Endothelial cell of umbilical vein (primary cell): ENCODE measurements around the gene ACLY. TPM values are rescaled to one million over a fixed set of nuclear protein-coding genes. Genes with fewer than 3 reads are reported as not detected.

Source experiments
- BruUV-seq: library from RNA; stranded (reverse); fragments of 400-500 nt; replicated peaks from 2 replicates; lab custom pipeline; 2021; lab: Mats Ljungman, UMichigan
- CTCF ChIA-PET: fragments of 300-600, 350-600 bp; sonication (Branson Sonifier 250); formaldehyde crosslinking; loops from one replicate; lab custom pipeline; 2021; ENCODE audit warnings: antibody characterized with exemption, inconsistent platforms; lab: Charles Lee
- POLR2A ChIA-PET: fragments of 300-600, 350-600 bp; sonication (Branson Sonifier 250); formaldehyde crosslinking; loops from one replicate; lab custom pipeline; 2021; ENCODE audit warnings: antibody characterized with exemption, inconsistent platforms; lab: Charles Lee
- DNase-seq: peaks from one replicate; pipeline ENCODE4 v3.0.0-alpha.2; 2011; ENCODE audit warnings: low read depth, low spot score
- FAIRE-seq: peaks from 2 replicates; lab custom pipeline; 2011; peaks lifted over from hg19 to GRCh38; lab: Jason Lieb, UNC
- H2AFZ ChIP-seq: 2 replicates; pipeline ENCODE4 v1.6.0; 2012; ENCODE audit warnings: low read depth, low read length, control low read depth, inconsistent platforms
- H3K27ac ChIP-seq: 2 replicates; pipeline ENCODE4 v1.5.1; 2011; ENCODE audit warnings: low read depth, mild to moderate bottlenecking, control low read depth, low read length, moderate library complexity; ENCODE audit not compliant: insufficient read depth
- H3K27me3 ChIP-seq, 2 experiments: 2 replicates each; pipeline versions ENCODE4 v1.6.0 to v1.6.1; 2011; ENCODE audit warnings: low read length in 2 of 2, mixed read lengths in 1 of 2; ENCODE audit not compliant: control insufficient read depth in 2 of 2, insufficient read depth in 2 of 2
- H3K36me3 ChIP-seq, 2 experiments: 2 replicates in 1 of 2; 3 replicates in 1 of 2; pipeline ENCODE4 v1.5.1; 2011; ENCODE audit warnings: low read length in 2 of 2, mild to moderate bottlenecking in 1 of 2, moderate library complexity in 1 of 2; ENCODE audit not compliant: control insufficient read depth in 2 of 2, insufficient read depth in 2 of 2; ENCODE audit errors: extremely low read depth in 1 of 2
- H3K4me1 ChIP-seq: 3 replicates; pipeline ENCODE4 v1.5.1; 2011; ENCODE audit warnings: mild to moderate bottlenecking, low read length; ENCODE audit not compliant: control insufficient read depth, insufficient read depth; ENCODE audit errors: extremely low read depth
- H3K4me2 ChIP-seq: 2 replicates; pipeline ENCODE4 v1.6.1; 2011; ENCODE audit warnings: low read length, control low read depth, mixed read lengths; ENCODE audit not compliant: insufficient read depth
- H3K4me3 ChIP-seq, 3 experiments: fragments of 200-600 bp in 1 of 3; sonication (generic), shearing (Covaris generic) in 1 of 3; replicated peaks in 1 of 3; 2 replicates each; pipeline ENCODE4 v1.5.1; 2011 to 2016; ENCODE audit warnings: control low read depth in 3 of 3, low read length in 3 of 3, mild to moderate bottlenecking in 2 of 3, inconsistent platforms in 1 of 3, low read depth in 1 of 3, moderate library complexity in 1 of 3; ENCODE audit not compliant: insufficient read depth in 1 of 3
- H3K79me2 ChIP-seq: 2 replicates; pipeline ENCODE4 v1.6.0; 2012; ENCODE audit warnings: low read length, inconsistent platforms; ENCODE audit not compliant: control insufficient read depth, insufficient read depth
- H3K9ac ChIP-seq: replicated peaks from 2 replicates; pipeline ENCODE3; 2011; ENCODE audit warnings: low read length, control low read depth; ENCODE audit not compliant: insufficient read depth; ENCODE audit errors: extremely low read depth
- H3K9me1 ChIP-seq: replicated peaks from 3 replicates; pipeline ENCODE4 v1.6.0; 2011; ENCODE audit warnings: mild to moderate bottlenecking, low read length; ENCODE audit not compliant: control insufficient read depth, insufficient read depth; ENCODE audit errors: extremely low read depth
- H3K9me3 ChIP-seq: replicated peaks from 2 replicates; pipeline ENCODE4 v1.5.1; 2012; ENCODE audit warnings: low read length, inconsistent platforms; ENCODE audit not compliant: control insufficient read depth, insufficient read depth
- H4K20me1 ChIP-seq: replicated peaks from 2 replicates; pipeline ENCODE3; 2011; ENCODE audit warnings: mild to moderate bottlenecking, low read length; ENCODE audit not compliant: control insufficient read depth, insufficient read depth; ENCODE audit errors: extremely low read depth
- EZH2 ChIP-seq: IDR thresholded peaks from 2 replicates; pipeline ENCODE4 v1.6.1; 2012; ENCODE audit warnings: borderline replicate concordance, low read depth, mild to moderate bottlenecking, moderate library complexity, low read length, inconsistent platforms; ENCODE audit not compliant: severe bottlenecking
- FOS ChIP-seq: IDR thresholded peaks from 2 replicates; pipeline ENCODE4 v1.6.1; 2011; ENCODE audit warnings: mild to moderate bottlenecking, low read length, moderate library complexity, borderline replicate concordance; ENCODE audit not compliant: insufficient read depth
- GATA2 ChIP-seq: IDR thresholded peaks from 2 replicates; pipeline ENCODE4 v1.7.0; 2011; ENCODE audit warnings: low read depth, mild to moderate bottlenecking, moderate library complexity, mixed read lengths, low read length; ENCODE audit not compliant: insufficient read length, insufficient read depth
- JUN ChIP-seq: IDR thresholded peaks from 2 replicates; pipeline ENCODE4 v1.6.1; 2011; ENCODE audit warnings: borderline replicate concordance, low read depth; ENCODE audit not compliant: insufficient read length, insufficient read depth
- MAX ChIP-seq: IDR thresholded peaks from 2 replicates; pipeline ENCODE4 v1.6.1; 2011; ENCODE audit not compliant: insufficient read depth, insufficient read length
- MYC ChIP-seq: IDR thresholded peaks from one replicate; pipeline ENCODE4 v1.6.1; 2011; ENCODE audit warnings: mild to moderate bottlenecking, low read depth, low read length
- POLR2A ChIP-seq: IDR thresholded peaks from 2 replicates; pipeline ENCODE4 v1.6.1; 2012; ENCODE audit warnings: low read depth, mild to moderate bottlenecking, control low read depth, low read length
- POLR2AphosphoS5 ChIP-seq: IDR thresholded peaks from 2 replicates; pipeline ENCODE4 v1.6.1; 2012; ENCODE audit warnings: low read depth, mild to moderate bottlenecking, control low read depth, low read length, moderate library complexity; ENCODE audit not compliant: insufficient read depth
- dilution Hi-C: fragments of 300-500 bp; cut with MboI; formaldehyde crosslinking; loops from one replicate; pipeline ENCODE4 v1.15.0; 2019; ENCODE audit warnings: low sequenced_read_pairs; ENCODE audit not compliant: extremely low pct_ligation_motif_present
- intact Hi-C: fragments of 100-400 bp; cut with micrococcal nuclease; formaldehyde crosslinking; loops from one replicate; pipeline ENCODE4 v1.10.0; 2022
- polyA plus RNA-seq, 4 experiments: library from polyadenylated mRNA; depleted of rRNA in 3 of 4; stranded (reverse) in 3 of 4; unstranded in 1 of 4; fragments of >200 nt; gene quantifications; 2 replicates each; pipeline versions ENCODE4 v1.2.1 to v1.2.3, GENCODE V29; 2011 to 2012; ENCODE audit warnings: missing spikeins in 1 of 4
- total RNA-seq: library from RNA; stranded (reverse); gene quantifications from 2 replicates; pipeline ENCODE4 v1.2.3, GENCODE V29; 2021
- TF ChIP-seq, protein P1 (sequence below), 2 donors: IDR thresholded peaks; 1 replicate in 1 of 2; 2 replicates in 1 of 2; pipeline ENCODE4 v1.5.1; 2011; ENCODE audit warnings: low read length in 2 of 2, mild to moderate bottlenecking in 2 of 2, moderate library complexity in 2 of 2, control low read depth in 1 of 2, inconsistent platforms in 1 of 2, low read depth in 1 of 2; ENCODE audit not compliant: insufficient read depth in 1 of 2; ENCODE audit errors: extremely low read depth in 1 of 2

ACLY gene
- total and polyA plus RNA-seq, 2 donors (not counting 3 experiments of a cell fraction or from before 2014, with no cell fraction given) = 174 to 324 TPM

GRCh38 chr17:41919165-41919817 lies 540 bp upstream of the ACLY start:
- Histone ChIP-seq H3K9me1 (no peaks in the 10 kb centered on the region), H3K4me2 (peak overlapping the region; percentile 66), H3K9me3 (no peaks in the 10 kb centered on the region), H4K20me1 (no peaks in the 10 kb centered on the region), H3K27me3 (no peaks in the 10 kb centered on the region), H3K79me2 (peaks cover 45% of the 10 kb centered on the region), H3K9ac (no peak overlapping the region), H3K27ac (no peak overlapping the region), H3K4me3 (peak overlapping the region in 1 of 3 experiments; percentile 85), H3K4me1 (peaks cover 20% of the 10 kb centered on the region), H3K36me3 (no peaks in the 10 kb centered on the region), H2AFZ (peak overlapping the region; percentile 88)
- ChIA-PET CTCF (interaction anchor here (1.2 to 3.3 kb wide), 4 partner anchors 8 to 39 kb away, joined by 3 to 26 read pairs (median 13); partner anchors contain the start of gene ODAD4), POLR2A (interaction anchor here (0.6 to 1.1 kb wide), 2 partner anchors 25 to 40 kb away, joined by 3 read pairs; no protein-coding TSS in a partner anchor)
- DNase-seq (no peak), FAIRE-seq (peak; percentile 54)
- TSS peak; percentile 69 for BruUV-seq
- intact Hi-C loops (loop anchor here (1.0 kb wide), 2 partner anchors 11 to 40 kb away; partner anchors contain the start of gene ODAD4), dilution Hi-C loops (no loop called here)
- TF ChIP-seq FOS (no peak), MAX (peak; percentile 58)

GRCh38 chr17:41917679-41918313 lies 955 bp downstream of the ACLY start:
- H3K27me3 ChIP-seq = no peaks in the 10 kb centered on the region
- peak overlapping the region; percentile 80 for H3K9ac ChIP-seq
- peak; percentile 89 for FAIRE-seq
- BruUV-seq = no TSS peak
- intact Hi-C loops (no loop called here), dilution Hi-C loops (no loop called here)
- H3K9me3 ChIP-seq = no peaks in the 10 kb centered on the region
- no peak for TF ChIP-seq GATA2
- no peak for TF ChIP-seq POLR2AphosphoS5
- TF ChIP-seq MYC = no peak
- TF ChIP-seq EZH2 = no peak
- no peak for TF ChIP-seq MAX
- TF ChIP-seq, protein P1, sequence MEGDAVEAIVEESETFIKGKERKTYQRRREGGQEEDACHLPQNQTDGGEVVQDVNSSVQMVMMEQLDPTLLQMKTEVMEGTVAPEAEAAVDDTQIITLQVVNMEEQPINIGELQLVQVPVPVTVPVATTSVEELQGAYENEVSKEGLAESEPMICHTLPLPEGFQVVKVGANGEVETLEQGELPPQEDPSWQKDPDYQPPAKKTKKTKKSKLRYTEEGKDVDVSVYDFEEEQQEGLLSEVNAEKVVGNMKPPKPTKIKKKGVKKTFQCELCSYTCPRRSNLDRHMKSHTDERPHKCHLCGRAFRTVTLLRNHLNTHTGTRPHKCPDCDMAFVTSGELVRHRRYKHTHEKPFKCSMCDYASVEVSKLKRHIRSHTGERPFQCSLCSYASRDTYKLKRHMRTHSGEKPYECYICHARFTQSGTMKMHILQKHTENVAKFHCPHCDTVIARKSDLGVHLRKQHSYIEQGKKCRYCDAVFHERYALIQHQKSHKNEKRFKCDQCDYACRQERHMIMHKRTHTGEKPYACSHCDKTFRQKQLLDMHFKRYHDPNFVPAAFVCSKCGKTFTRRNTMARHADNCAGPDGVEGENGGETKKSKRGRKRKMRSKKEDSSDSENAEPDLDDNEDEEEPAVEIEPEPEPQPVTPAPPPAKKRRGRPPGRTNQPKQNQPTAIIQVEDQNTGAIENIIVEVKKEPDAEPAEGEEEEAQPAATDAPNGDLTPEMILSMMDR (IDR thresholded peaks at IDR 0.05; ENCODE audit: extremely low read depth in 1 of 2, insufficient read depth in 1 of 2, low read depth in 1 of 2, low read length in 2 of 2) = no peak
- no peak for TF ChIP-seq JUN
- no peak for TF ChIP-seq FOS
- TF ChIP-seq POLR2A = no peak
- H3K79me2 ChIP-seq = peaks cover 60% of the 10 kb centered on the region
- peak; percentile 57 for DNase-seq
- H4K20me1 ChIP-seq = no peaks in the 10 kb centered on the region
- peak overlapping the region; percentile 76 for H3K27ac ChIP-seq
- peak overlapping the region; percentile 7 for H2AFZ ChIP-seq
- CTCF ChIA-PET = interaction anchor here (1.0 to 3.3 kb wide), 5 partner anchors 13 to 49 kb away, joined by 3 to 26 read pairs (median 5); partner anchors contain the start of genes CNP and ODAD4
- H3K9me1 ChIP-seq = no peaks in the 10 kb centered on the region
- peak overlapping the region; percentile 41 to 88 (median 85) for H3K4me3 ChIP-seq
- H3K4me1 ChIP-seq = peaks cover 20% of the 10 kb centered on the region
- H3K36me3 ChIP-seq = peaks cover 8% of the 10 kb centered on the region in 2 experiments
- peak overlapping the region; percentile 86 for H3K4me2 ChIP-seq
- POLR2A ChIA-PET = interaction anchor here (0.7 to 1.1 kb wide), 3 partner anchors 11 to 83 kb away, joined by 3 to 6 read pairs (median 3); partner anchors contain the start of gene ODAD4
